G401 (cell line): ENCODE data around the gene G6PC2. TPM values are rescaled to one million over a fixed set of nuclear protein-coding genes. Genes with fewer than 3 reads are reported as not detected.
"Not testable (repeated sequence)": the region's sequence is repeated elsewhere in the genome, so short reads cannot be mapped to it uniquely, and the experiment has no call there.

Source experiments
- DNase-seq: peaks from one replicate; pipeline ENCODE4 v3.0.0-alpha.2; 2015; ENCODE audit warnings: low spot score
- in situ Hi-C: cut with HindIII; loops from 2 replicates; pipeline ENCODE4 v1.10.0; 2016; ENCODE audit warnings: low sequenced_read_pairs, mixed read lengths
- total RNA-seq: library from RNA; depleted of rRNA; stranded (reverse); fragments of >200 nt; shearing (Covaris generic); gene quantifications from 2 replicates; pipeline ENCODE4 v1.2.3, GENCODE V29; 2014

The G6PC2 gene
- total RNA-seq, 1 experiment from 2014 or later: not detected

GRCh38 chr2:168897449-168897848 is 3.6 kb upstream of the G6PC2 start:
- no peak for DNase-seq
- in situ Hi-C loops: no loop called here

GRCh38 chr2:168903888-168904287 is 2.8 kb downstream of the G6PC2 start:
- in situ Hi-C loops: no loop called here
- DNase-seq: no peak

- DNase-seq: no peak
- in situ Hi-C loops: no loop called here
Measured at GRCh38 chr2:168904358-168904757, 3.3 kb downstream of the G6PC2 start.

- no peak for DNase-seq
- in situ Hi-C loops: no loop called here
Measured at GRCh38 chr2:168907940-168908662, 7.0 kb downstream of the G6PC2 start.

- no peak for DNase-seq
- in situ Hi-C loops: no loop called here
Measured at GRCh38 chr2:168910330-168910729, 9.2 kb downstream of the G6PC2 start.

- no peak for DNase-seq
- in situ Hi-C loops: no loop called here
Measured at GRCh38 chr2:168912466-168912865, 11.4 kb downstream of the G6PC2 start.

- DNase-seq: peak; percentile 58
- in situ Hi-C loops: no loop called here
Measured at GRCh38 chr2:168912901-168913369, 11.8 kb downstream of the G6PC2 start.

- in situ Hi-C loops: no loop called here
- no peak for DNase-seq
Measured at GRCh38 chr2:168913495-168913894, 12.4 kb downstream of the G6PC2 start.

- DNase-seq: peak; percentile 45
- in situ Hi-C loops: no loop called here
Measured at GRCh38 chr2:168915441-168916330, 14.6 kb downstream of the G6PC2 start.

GRCh38 chr2:168916331-168916675 is 15.2 kb downstream of the G6PC2 start:
- peak; percentile 27 for DNase-seq
- in situ Hi-C loops: no loop called here

- in situ Hi-C loops: no loop called here
- no peak for DNase-seq
Measured at GRCh38 chr2:168920504-168921157, 19.5 kb downstream of the G6PC2 start.

GRCh38 chr2:168926621-168927386 is 25.7 kb downstream of the G6PC2 start:
- in situ Hi-C loops: no loop called here
- DNase-seq: no peak

- no peak for DNase-seq
- in situ Hi-C loops: no loop called here
Measured at GRCh38 chr2:168928113-168928831, 27.2 kb downstream of the G6PC2 start.

GRCh38 chr2:168929031-168929430 is 27.9 kb downstream of the G6PC2 start:
- in situ Hi-C loops: no loop called here

GRCh38 chr2:168930242-168930641 is 29.2 kb downstream of the G6PC2 start:
- in situ Hi-C loops: no loop called here

More at GRCh38 chr2:168929031-168929430, 27.9 kb downstream of the G6PC2 start:
- DNase-seq: no peak

GRCh38 chr2:168932174-168932573 is 31.1 kb downstream of the G6PC2 start:
- DNase-seq, in situ Hi-C loops: not testable (repeated sequence)

More at GRCh38 chr2:168930242-168930641, 29.2 kb downstream of the G6PC2 start:
- DNase-seq: peak; percentile 25

GRCh38 chr2:168934826-168935225 is 33.7 kb downstream of the G6PC2 start:
- no peak for DNase-seq
- in situ Hi-C loops: no loop called here

GRCh38 chr2:168935810-168936581 is 34.9 kb downstream of the G6PC2 start:
- in situ Hi-C loops: no loop called here
- DNase-seq: no peak
